ENCODE data around the gene GCH1.

GRCh38 chr14:54942913-54943312 lies 40.3 kb upstream of the GCH1 start:
- TF ChIP-seq YY1 (IDR thresholded peaks at IDR 0.05; ENCODE audit: insufficient read depth, insufficient read length): no peak
- TF ChIP-seq ZNF274 (IDR thresholded peaks at IDR 0.05; ENCODE audit: low read depth, low read length): no peak

Measured in NT2/D1 (cell line).